ENCODE results near the gene LPAR4.
"Not testable (repeated sequence)": the region's sequence is repeated elsewhere in the genome, so short reads cannot be mapped to it uniquely, and the experiment has no call there.

LPAR4 gene

GRCh38 chrX:78769101-78769755 lies 21.7 kb downstream of the LPAR4 start:
- in situ Hi-C loops (cut with HindIII; ENCODE audit: low pct_unique_long_range_greater_than_20kb, low sequenced_read_pairs) = no loop called here
- DNase-seq (ENCODE audit: low read depth in 1 of 2, low spot score in 1 of 2) = no peak
- TF ChIP-seq JUND (IDR thresholded peaks at IDR 0.05; ENCODE audit: low read depth) = no peak

GRCh38 chrX:78769946-78770345 lies 22.4 kb downstream of the LPAR4 start:
- no peak for DNase-seq (ENCODE audit: low read depth in 1 of 2, low spot score in 1 of 2)
- in situ Hi-C loops (cut with HindIII; ENCODE audit: low pct_unique_long_range_greater_than_20kb, low sequenced_read_pairs) = no loop called here

GRCh38 chrX:78796916-78797315 lies 49.4 kb downstream of the LPAR4 start:
- peak in 1 of 2 experiments; percentile 7 for DNase-seq (ENCODE audit: low read depth in 1 of 2, low spot score in 1 of 2)
- no peak for TF ChIP-seq JUND (IDR thresholded peaks at IDR 0.05; ENCODE audit: low read depth)
- in situ Hi-C loops (cut with HindIII; ENCODE audit: low pct_unique_long_range_greater_than_20kb, low sequenced_read_pairs) = no loop called here

More at GRCh38 chrX:78769946-78770345, 22.4 kb downstream of the LPAR4 start:
- no peak for TF ChIP-seq JUND (IDR thresholded peaks at IDR 0.05; ENCODE audit: low read depth)

- TF ChIP-seq JUND (IDR thresholded peaks at IDR 0.05; ENCODE audit: low read depth) = no peak
- no peak for DNase-seq (ENCODE audit: low read depth in 1 of 2, low spot score in 1 of 2)
- in situ Hi-C loops (cut with HindIII; ENCODE audit: low pct_unique_long_range_greater_than_20kb, low sequenced_read_pairs) = no loop called here
These were observed 52.6 kb downstream of the LPAR4 start for GRCh38 chrX:78800114-78800513.

GRCh38 chrX:78800694-78801093 lies 53.2 kb downstream of the LPAR4 start:
- in situ Hi-C loops (cut with HindIII; ENCODE audit: low pct_unique_long_range_greater_than_20kb, low sequenced_read_pairs) = no loop called here
- DNase-seq (ENCODE audit: low read depth in 1 of 2, low spot score in 1 of 2) = no peak
- no peak for TF ChIP-seq JUND (IDR thresholded peaks at IDR 0.05; ENCODE audit: low read depth)

- no peak for DNase-seq (ENCODE audit: low read depth in 1 of 2, low spot score in 1 of 2)
- in situ Hi-C loops (cut with HindIII; ENCODE audit: low pct_unique_long_range_greater_than_20kb, low sequenced_read_pairs) = no loop called here
- no peak for TF ChIP-seq JUND (IDR thresholded peaks at IDR 0.05; ENCODE audit: low read depth)
These were observed 54.0 kb downstream of the LPAR4 start for GRCh38 chrX:78801522-78801921.

- DNase-seq (ENCODE audit: low read depth in 1 of 2, low spot score in 1 of 2); in situ Hi-C loops (cut with HindIII; ENCODE audit: low pct_unique_long_range_greater_than_20kb, low sequenced_read_pairs): not testable (repeated sequence)
These were observed 55.0 kb downstream of the LPAR4 start for GRCh38 chrX:78802526-78802925.

Data from T47D (cell line).